Bronchial epithelial cell (primary cell): ENCODE results near the gene CYFIP2. TPM values are rescaled to one million over a fixed set of nuclear protein-coding genes. Genes with fewer than 3 reads are reported as not detected.
A peak's percentile ranks its signal among the peaks of the same experiment; 100 is the strongest.

Experiments used
- DNase-seq: peaks from one replicate; pipeline ENCODE4 v3.0.0-alpha.2; 2010; ENCODE audit warnings: low read depth
- FAIRE-seq: peaks from 2 replicates; lab custom pipeline; 2011; peaks lifted over from hg19 to GRCh38; lab: Jason Lieb, UNC
- H3K27me3 ChIP-seq: 2 replicates; pipeline ENCODE4 v1.5.1; 2011; ENCODE audit warnings: low read length; ENCODE audit not compliant: control insufficient read depth, insufficient read depth
- H3K36me3 ChIP-seq: 2 replicates; pipeline ENCODE4 v1.5.1; 2011; ENCODE audit warnings: low read length; ENCODE audit not compliant: control insufficient read depth, insufficient read depth
- H3K4me3 ChIP-seq: 2 replicates; pipeline ENCODE4 v1.5.1; 2011; ENCODE audit warnings: mild to moderate bottlenecking, low read depth, low read length, control low read depth
- total RNA-seq: library from RNA; depleted of rRNA; stranded (reverse); fragments of >200 nt; gene quantifications from 2 replicates; pipeline ENCODE4 v1.2.1, GENCODE V29; 2014
- TF ChIP-seq, protein P1 (sequence below): IDR thresholded peaks from 2 replicates; pipeline ENCODE4 v1.5.1; 2011; ENCODE audit warnings: mild to moderate bottlenecking, moderate library complexity, low read length, control low read depth, inconsistent platforms; ENCODE audit not compliant: insufficient read depth, severe bottlenecking

Gene CYFIP2
- total RNA-seq, 1 donor from 2014 or later: 3.9 TPM

DNA sequence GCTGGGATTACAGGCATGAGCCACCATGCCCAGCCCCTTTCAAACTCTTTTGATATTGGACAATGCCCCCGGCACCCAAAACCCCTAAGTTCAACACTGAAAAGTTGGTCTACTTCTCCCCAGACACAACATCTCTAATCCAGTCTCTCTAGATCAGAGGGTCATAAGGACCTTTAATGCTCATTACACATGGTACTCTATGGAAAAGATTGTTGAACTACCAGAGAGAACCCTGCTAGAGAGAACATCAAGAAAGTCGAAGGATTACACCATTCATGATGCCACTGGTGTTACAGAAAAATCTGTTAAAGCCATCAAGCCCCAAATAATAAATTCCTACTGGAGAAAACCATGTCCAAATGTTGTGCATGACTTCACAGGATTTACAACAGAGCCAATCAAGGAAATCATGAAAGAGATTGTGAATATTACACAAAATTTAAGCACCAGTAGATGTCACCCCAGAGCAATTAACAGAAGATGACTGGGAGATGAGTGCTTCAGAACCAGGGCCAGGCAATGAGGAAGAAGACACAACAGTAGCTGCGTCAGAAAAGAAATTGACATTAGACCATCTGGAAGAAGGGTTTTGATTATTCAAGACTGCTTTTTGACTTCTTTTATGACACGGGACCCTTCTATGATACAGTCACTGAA is 165.7 kb downstream of the CYFIP2 start:
- no peak for FAIRE-seq
- peak; percentile 69 for DNase-seq
- TF ChIP-seq, protein P1, sequence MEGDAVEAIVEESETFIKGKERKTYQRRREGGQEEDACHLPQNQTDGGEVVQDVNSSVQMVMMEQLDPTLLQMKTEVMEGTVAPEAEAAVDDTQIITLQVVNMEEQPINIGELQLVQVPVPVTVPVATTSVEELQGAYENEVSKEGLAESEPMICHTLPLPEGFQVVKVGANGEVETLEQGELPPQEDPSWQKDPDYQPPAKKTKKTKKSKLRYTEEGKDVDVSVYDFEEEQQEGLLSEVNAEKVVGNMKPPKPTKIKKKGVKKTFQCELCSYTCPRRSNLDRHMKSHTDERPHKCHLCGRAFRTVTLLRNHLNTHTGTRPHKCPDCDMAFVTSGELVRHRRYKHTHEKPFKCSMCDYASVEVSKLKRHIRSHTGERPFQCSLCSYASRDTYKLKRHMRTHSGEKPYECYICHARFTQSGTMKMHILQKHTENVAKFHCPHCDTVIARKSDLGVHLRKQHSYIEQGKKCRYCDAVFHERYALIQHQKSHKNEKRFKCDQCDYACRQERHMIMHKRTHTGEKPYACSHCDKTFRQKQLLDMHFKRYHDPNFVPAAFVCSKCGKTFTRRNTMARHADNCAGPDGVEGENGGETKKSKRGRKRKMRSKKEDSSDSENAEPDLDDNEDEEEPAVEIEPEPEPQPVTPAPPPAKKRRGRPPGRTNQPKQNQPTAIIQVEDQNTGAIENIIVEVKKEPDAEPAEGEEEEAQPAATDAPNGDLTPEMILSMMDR: peak; percentile 41

DNA sequence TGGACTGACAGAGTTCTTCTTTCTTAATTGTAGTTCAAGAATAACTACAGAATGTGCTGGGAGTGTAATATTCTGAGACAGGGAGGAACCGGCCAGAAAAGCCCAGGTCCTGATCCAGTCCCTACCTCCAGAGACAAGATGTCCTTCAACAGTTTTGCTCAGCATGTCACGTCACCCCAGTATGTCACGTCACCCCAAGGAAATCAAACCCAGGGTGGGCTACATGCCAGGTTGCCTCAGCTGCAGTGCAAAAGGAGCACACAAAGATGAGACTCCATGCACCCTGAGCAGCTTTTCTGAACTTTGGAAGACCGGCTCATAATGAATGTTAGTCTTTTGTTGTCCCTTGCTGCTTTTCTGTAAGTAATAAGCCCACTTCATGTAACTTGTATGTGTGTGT is 168.2 kb downstream of the CYFIP2 start:
- DNase-seq: no peak
- no peak overlapping the region for H3K4me3 ChIP-seq
- no peaks in the 10 kb centered on the region for H3K27me3 ChIP-seq
- H3K36me3 ChIP-seq: no peaks in the 10 kb centered on the region
- FAIRE-seq: no peak
- TF ChIP-seq, protein P1: no peak

More for the DNA sequence above, 165.7 kb downstream of the CYFIP2 start:
- Histone ChIP-seq H3K36me3 (no peaks in the 10 kb centered on the region), H3K4me3 (no peak overlapping the region), H3K27me3 (no peaks in the 10 kb centered on the region)

DNA sequence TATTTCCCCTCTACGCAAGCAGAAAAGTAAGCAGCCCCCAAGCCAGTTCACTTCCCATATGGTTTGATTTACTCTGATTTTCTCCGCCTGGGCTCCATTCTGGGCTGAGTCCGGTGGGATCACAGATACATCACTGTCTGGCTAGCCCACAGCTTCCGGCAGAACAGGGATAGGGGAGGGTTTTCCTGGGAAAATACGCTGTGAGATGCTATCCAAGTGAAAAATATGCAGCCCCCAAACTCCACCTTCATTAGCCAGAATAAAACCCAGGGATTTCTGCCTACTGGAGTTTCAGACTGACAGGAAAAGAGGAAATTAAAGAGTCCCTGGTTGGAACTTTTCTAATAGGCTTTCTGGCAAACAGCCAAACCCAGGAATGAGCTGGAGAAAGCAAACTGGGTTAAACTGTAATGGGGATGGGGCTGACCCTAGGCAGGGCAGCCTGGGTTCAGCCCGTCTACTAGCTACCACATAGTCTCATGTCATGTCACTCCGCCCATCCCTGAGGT is 177.2 kb downstream of the CYFIP2 start:
- no peaks in the 10 kb centered on the region for H3K27me3 ChIP-seq
- FAIRE-seq: no peak
- TF ChIP-seq, protein P1: no peak

DNA sequence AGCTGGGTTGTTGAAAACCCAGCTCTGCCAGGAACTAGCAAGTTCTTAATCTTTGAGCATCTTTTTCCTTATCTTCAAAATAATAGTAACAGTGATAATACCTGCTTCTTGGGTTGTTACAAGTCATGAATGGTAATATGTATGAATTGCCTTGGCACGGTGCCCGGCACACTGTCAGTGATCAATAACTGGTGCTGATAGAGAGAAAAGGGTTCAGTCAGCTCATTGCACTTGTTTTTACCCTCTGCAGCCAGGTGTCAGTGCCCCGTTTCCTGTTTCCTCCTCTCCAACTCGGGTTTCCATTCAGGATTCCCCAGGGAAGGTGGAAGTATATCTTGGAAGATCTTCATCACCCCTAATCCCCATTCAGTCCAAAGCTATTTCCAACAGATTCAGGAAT is 178.3 kb downstream of the CYFIP2 start:
- no peak for FAIRE-seq
- TF ChIP-seq, protein P1: no peak
- no peaks in the 10 kb centered on the region for H3K36me3 ChIP-seq
- H3K27me3 ChIP-seq: no peaks in the 10 kb centered on the region
- no peak for DNase-seq
- no peak overlapping the region for H3K4me3 ChIP-seq

More for the DNA sequence above, 177.2 kb downstream of the CYFIP2 start:
- no peak overlapping the region for H3K4me3 ChIP-seq
- no peaks in the 10 kb centered on the region for H3K36me3 ChIP-seq
- no peak for DNase-seq

Other genes with a start within 250 kb of the CYFIP2 start
- gene HAVCR1, start 207.0 kb upstream of the CYFIP2 start, total RNA-seq: not detected in 2 replicates
- gene HAVCR2, start 157.1 kb upstream of the CYFIP2 start, total RNA-seq: 0.38 and 0.53 TPM in 2 replicates
- 7.9 and 8.2 TPM in 2 replicates for gene MED7, start 123.3 kb upstream of the CYFIP2 start, total RNA-seq
- not detected in 2 replicates for gene GARIN3, start 99.9 kb upstream of the CYFIP2 start, total RNA-seq
- gene ITK, start 85.3 kb upstream of the CYFIP2 start, total RNA-seq: not detected in 2 replicates
- gene NIPAL4, start 194.1 kb downstream of the CYFIP2 start, total RNA-seq: 5.3 and 9.2 TPM in 2 replicates